ENCODE measurements around the gene STPG1.

DNA sequence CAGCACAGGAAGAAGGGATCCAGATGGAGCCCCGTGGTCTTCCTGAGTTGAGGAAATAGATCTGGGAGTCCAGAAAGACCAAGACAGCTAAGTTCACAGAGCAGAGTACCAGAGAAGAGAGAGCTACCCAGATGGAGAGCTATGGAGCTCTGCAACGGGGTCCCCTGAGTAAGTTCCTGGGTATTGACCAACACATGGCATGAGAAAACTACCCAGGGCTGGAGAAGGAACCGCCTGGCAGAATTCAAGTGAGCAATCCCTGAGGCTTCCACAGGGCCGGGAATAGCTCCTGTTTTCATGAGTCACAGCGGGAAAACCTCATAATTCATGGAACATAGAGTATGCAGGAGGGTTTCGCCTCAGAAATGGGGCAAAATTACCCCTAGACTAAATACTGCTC, 19.7 kb downstream of the STPG1 start:
- TF ChIP-seq, protein P1, sequence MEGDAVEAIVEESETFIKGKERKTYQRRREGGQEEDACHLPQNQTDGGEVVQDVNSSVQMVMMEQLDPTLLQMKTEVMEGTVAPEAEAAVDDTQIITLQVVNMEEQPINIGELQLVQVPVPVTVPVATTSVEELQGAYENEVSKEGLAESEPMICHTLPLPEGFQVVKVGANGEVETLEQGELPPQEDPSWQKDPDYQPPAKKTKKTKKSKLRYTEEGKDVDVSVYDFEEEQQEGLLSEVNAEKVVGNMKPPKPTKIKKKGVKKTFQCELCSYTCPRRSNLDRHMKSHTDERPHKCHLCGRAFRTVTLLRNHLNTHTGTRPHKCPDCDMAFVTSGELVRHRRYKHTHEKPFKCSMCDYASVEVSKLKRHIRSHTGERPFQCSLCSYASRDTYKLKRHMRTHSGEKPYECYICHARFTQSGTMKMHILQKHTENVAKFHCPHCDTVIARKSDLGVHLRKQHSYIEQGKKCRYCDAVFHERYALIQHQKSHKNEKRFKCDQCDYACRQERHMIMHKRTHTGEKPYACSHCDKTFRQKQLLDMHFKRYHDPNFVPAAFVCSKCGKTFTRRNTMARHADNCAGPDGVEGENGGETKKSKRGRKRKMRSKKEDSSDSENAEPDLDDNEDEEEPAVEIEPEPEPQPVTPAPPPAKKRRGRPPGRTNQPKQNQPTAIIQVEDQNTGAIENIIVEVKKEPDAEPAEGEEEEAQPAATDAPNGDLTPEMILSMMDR (IDR thresholded peaks at IDR 0.05; ENCODE audit: poor library complexity, severe bottlenecking) = no peak
- TF ChIP-seq EP300 (conservative IDR thresholded peaks at IDR 0.05; ENCODE audit: poor library complexity, severe bottlenecking) (no peak), EZH2 (IDR thresholded peaks at IDR 0.05; ENCODE audit: borderline replicate concordance, insufficient read depth, low read length, poor library complexity, severe bottlenecking) (no peak), POLR2AphosphoS5 (IDR thresholded peaks at IDR 0.05) (no peak), SMC3 (conservative IDR thresholded peaks at IDR 0.05; ENCODE audit: poor library complexity) (no peak), TAF1 (IDR thresholded peaks at IDR 0.05; ENCODE audit: low read depth) (no peak), RAD21 (conservative IDR thresholded peaks at IDR 0.05) (no peak), MXI1 (conservative IDR thresholded peaks at IDR 0.05; ENCODE audit: poor library complexity, severe bottlenecking) (no peak)
- TF ChIP-seq, protein P2, sequence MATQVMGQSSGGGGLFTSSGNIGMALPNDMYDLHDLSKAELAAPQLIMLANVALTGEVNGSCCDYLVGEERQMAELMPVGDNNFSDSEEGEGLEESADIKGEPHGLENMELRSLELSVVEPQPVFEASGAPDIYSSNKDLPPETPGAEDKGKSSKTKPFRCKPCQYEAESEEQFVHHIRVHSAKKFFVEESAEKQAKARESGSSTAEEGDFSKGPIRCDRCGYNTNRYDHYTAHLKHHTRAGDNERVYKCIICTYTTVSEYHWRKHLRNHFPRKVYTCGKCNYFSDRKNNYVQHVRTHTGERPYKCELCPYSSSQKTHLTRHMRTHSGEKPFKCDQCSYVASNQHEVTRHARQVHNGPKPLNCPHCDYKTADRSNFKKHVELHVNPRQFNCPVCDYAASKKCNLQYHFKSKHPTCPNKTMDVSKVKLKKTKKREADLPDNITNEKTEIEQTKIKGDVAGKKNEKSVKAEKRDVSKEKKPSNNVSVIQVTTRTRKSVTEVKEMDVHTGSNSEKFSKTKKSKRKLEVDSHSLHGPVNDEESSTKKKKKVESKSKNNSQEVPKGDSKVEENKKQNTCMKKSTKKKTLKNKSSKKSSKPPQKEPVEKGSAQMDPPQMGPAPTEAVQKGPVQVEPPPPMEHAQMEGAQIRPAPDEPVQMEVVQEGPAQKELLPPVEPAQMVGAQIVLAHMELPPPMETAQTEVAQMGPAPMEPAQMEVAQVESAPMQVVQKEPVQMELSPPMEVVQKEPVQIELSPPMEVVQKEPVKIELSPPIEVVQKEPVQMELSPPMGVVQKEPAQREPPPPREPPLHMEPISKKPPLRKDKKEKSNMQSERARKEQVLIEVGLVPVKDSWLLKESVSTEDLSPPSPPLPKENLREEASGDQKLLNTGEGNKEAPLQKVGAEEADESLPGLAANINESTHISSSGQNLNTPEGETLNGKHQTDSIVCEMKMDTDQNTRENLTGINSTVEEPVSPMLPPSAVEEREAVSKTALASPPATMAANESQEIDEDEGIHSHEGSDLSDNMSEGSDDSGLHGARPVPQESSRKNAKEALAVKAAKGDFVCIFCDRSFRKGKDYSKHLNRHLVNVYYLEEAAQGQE (IDR thresholded peaks at IDR 0.05; ENCODE audit: borderline replicate concordance) = no peak

Data from neural cell (in vitro differentiated cells).